Stimulated activated naive CD4-positive, alpha-beta T cell treated with Interleukin-2 at 50 U/mL for 16 hours (primary cell): Measurements from ENCODE around the gene NR1I2.
A peak's percentile ranks its signal among the peaks of the same experiment; 100 is the strongest.

Experiments
- DNase-seq: peaks from one replicate; lab custom pipeline; 2025; lab: John Stamatoyannopoulos, UW

NR1I2 gene

DNA sequence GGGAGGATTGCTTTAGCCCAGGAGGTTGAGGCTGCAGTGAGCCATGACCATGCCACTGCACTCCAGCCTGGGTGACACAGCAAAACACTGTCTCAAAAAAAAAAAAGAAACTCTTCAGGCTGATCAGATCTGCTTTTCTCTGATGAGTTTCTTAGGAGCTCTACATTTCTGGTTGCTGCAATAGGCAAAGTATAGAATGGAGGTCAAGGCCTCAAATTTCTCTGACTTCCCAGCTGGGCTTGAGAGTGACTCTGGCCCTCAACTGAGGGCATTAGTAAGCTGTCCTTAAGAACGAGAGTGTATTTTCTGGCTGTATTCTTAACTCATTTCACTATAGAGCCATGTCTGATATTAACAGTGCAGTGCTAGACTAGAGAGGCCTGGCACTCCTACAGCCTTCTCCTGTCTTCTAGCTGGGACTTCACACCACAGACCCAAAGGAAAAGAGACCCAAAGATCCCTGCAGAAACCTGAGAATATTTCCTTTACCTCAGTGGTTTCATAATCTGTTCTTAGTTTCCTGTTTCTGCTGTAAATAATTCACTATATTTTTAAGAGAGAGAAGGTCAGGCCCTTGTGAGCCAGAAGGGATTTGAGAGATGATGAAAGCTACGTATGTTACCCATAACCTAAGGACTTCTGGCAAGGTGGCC is 2.0 kb upstream of the NR1I2 start:
- no peak for DNase-seq

DNA sequence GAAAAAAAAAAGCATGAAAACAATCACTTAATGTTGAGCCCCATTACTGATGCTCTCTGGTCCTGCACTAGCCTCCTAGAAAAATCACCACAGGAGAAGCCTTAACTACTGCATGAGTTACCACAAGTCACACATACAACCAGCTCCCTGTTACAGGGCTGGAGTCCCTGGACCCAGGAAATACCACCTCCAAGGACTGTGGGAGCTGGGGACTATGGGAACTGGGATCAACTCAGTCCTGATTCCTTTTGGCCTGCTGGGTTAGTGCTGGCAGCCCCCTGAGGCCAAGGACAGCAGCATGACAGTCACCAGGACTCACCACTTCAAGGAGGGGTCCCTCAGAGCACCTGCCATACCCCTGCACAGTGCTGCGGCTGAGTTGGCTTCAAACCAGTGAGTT is 559 bp downstream of the NR1I2 start:
- no peak for DNase-seq

GRCh38 chr3:119783255-119783654 is 1.4 kb downstream of the NR1I2 start:
- no peak for DNase-seq

GRCh38 chr3:119783883-119784282 is 2.0 kb downstream of the NR1I2 start:
- no peak for DNase-seq

DNA sequence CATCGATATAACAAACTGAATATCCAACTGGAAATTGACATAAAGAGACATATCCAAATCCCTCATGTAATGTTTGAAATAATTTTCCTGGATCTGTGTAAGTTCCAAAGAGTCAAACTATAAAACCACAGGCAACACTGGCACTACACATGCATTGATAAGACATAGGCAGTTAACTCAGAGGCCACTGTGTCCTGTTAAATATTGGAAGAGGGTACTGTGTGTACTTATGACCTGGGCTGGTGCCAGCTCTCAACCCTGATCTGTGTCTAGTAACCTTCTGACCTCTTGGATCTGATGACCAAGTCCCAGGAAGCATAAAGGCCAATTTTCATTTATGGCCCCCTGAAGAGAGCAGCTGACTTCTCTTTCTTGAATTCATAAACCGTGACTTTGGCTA is 4.5 kb downstream of the NR1I2 start:
- DNase-seq = no peak

- no peak for DNase-seq
These were observed 8.5 kb downstream of the NR1I2 start for GRCh38 chr3:119790369-119790768.

DNA sequence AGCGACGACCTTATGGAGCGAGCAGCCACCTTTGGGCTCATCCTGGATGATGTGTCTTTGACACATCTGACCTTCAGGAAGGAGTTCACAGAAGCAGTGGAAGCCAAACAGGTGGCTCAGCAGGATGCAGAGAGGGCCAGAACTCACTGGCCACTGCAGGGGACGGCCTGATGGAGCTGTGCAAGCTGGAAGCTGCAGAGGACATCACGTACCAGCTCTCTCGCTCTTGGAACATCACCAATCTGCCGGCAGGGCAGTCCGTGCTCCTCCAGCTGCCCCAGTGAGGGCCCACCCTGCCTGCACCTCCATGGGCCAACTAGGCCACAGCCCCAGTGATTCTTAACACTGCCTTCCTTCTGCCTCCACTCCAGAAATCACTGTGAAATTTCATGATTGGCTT is 10.4 kb downstream of the NR1I2 start:
- no peak for DNase-seq

- DNase-seq = no peak
These were observed 12.5 kb downstream of the NR1I2 start for GRCh38 chr3:119794401-119794800.

DNA sequence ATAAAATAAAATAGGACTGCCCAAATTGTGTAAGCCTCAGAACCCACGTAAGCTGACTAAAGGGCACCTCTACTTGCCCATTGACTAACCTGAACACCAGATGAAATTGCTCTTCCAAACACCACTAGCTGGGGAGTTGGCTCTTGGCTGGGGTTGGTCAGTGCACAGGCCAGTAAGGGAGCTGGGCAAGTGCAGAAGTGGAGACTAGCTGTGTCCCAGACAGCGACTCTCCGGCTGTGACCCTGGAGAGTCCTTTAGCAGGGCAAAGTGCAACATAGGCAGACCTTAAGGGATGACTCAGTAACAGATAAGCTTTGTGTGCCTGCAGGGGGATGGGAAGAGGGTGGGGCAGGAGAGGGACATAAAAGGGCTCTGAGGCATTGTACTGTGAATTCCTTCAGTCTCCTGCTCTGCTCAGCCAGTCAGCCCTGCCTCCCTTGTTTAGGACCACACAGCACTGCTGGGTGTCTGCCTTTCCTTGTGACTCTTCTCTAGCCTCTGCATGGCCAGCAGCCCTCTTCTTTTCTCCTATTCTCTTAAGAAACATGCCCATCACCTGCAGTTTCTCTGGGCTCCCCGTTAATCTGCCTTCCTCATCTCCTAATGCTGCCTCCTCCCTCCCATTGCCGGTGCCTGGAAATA is 13.2 kb downstream of the NR1I2 start:
- no peak for DNase-seq

- DNase-seq = no peak
These were observed 13.9 kb downstream of the NR1I2 start for GRCh38 chr3:119795849-119796248.

DNA sequence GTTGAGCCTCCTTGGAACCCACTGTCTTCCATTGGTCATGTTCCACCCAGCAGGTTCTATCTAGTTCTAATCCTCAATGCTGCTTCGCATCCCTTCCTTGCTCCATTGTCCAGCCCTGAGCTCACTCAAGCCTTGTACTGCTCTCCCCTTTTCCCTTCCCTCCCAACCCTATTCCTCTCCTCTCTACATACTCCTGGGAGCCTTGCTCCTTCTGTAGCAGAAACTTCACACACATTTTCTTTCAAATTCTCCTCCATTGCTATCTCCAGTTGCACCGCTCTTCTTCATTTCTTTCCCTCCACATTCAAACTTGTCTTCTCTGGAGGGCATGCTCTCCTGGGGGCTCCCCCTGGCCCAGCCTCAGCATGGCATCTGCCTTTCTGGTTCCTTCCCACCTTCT is 14.5 kb downstream of the NR1I2 start:
- DNase-seq = no peak

DNA sequence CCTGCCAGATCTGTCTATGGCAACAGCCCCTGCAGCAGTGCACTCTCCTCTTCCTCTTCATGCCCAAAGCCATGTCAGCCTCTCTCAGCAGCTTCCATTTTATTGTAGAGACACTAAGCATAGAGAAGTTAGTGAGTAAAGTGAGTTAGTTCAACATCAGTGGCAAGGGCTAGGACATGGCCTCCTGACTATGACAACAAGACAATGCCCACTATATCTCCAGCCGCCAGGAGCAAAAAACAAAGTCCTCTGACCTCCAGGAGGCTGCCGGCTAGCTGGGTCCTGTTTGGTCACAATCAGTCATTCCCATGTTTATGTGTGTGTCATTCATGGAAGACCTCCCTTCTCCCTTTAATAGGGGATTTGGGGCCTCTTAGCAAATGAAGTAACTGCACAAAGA is 14.9 kb downstream of the NR1I2 start:
- no peak for DNase-seq

DNA sequence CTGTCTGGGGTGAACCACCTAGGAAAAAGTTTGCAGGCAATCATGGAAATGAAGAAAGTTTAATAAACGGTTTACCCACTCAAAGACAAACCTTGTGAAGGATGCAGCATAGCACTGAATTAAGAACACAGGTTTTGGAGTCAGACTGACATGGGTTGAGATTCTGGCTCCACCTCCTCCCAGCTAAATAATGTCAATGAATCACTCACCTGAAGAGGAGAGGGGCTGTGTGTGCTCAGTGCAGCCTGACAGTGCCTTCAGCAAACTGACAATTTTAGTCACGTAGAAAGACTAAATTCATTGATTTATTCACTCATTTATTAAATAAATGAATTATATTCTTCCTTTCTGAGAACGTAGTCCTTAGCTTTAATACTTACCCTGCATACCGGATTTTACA is 18.9 kb downstream of the NR1I2 start:
- no peak for DNase-seq

- no peak for DNase-seq
These were observed 26.3 kb downstream of the NR1I2 start for GRCh38 chr3:119808244-119808643.

GRCh38 chr3:119808843-119809242 is 26.9 kb downstream of the NR1I2 start:
- no peak for DNase-seq

DNA sequence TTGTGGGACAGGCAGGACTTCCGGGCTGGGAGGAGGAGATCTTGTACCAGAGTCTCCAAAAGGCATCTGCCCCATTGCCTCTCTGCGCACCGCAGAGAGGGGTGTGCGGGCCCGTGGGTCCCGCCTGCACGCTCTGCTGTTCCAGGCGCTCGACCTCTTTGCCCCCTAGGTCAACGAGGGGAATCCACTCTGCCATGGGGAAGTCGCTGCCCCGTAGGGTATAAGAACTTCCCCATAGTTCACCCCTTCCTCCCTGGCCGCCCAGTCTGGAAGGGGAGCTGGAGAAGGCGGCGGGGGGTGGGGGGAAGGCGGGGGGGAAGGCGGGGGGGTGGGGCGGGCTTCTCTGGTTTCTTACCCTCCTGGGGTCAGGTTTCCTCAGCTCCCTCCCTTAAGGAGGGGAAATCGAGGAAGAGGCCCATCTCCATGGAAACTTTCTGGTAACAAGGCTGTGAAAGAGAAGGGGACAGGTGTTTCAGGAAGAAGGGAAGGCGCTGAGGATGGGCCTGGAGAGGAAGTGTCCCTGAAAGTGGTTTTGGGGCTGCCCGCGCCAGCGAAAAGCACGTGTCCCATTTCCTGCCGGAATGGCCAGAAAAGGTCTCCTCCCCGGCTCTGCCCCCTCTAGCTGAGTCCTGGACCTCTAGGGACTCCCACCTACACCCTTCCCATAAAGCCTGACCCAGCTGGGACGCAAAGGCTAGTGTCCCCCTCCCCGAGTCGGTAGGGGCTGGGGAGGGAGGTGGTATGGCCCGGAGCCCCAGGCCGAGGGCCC is 27.5 kb downstream of the NR1I2 start:
- no peak for DNase-seq

DNA sequence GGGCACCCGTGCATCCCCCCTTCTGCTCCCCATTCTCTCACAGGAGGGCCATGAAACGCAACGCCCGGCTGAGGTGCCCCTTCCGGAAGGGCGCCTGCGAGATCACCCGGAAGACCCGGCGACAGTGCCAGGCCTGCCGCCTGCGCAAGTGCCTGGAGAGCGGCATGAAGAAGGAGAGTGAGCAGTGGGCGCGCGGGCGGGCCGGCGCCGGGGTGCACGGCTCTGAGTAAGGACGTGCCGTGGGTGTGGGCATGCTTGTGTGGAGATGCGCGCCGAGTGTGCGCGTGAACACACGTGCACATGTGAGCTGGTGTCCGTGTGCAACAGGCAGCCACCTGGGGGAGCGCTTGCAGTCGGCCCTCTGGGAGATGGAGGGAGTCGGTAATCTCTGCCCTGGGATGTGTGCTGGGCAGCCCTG is 28.1 kb downstream of the NR1I2 start:
- DNase-seq = peak; percentile 57

GRCh38 chr3:119812491-119813058 is 30.7 kb downstream of the NR1I2 start:
- DNase-seq = no peak

DNA sequence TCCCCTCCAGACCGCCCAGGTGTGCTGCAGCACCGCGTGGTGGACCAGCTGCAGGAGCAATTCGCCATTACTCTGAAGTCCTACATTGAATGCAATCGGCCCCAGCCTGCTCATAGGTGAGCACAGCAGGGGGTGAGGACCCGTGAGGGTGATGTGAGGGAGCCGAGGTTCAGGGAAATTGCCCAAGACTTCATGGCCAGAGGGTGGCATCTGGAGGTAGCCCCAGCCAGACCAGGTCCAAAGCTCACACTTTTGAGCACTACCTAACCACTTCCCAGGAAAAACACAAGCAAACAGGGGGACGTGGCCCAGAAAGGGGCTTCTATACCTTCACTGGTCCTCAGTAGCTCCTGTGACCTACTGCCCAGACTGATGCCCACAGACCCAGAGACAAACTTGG is 33.8 kb downstream of the NR1I2 start:
- DNase-seq = no peak

GRCh38 chr3:119817071-119817470 is 35.2 kb downstream of the NR1I2 start:
- DNase-seq = no peak

GRCh38 chr3:119817583-119818363 is 35.9 kb downstream of the NR1I2 start:
- no peak for DNase-seq

DNA sequence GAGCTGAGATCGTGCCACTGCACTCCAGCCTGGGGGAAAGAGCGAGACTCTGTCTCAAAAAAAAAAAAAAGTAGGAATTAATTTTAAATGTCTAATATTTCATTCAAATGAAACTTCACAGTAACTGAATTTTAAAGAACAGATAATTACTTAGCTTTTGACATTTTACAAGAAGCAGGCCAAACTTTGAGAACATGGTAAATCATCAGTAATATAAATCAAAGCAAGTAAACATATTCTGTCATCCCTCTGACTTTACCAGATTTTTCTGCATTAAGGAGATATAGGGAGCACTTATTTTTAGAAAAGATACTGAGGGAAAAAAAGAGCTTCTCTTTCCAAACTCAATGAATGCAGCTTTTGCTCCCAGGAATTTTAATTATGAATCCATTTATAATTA is 37.0 kb downstream of the NR1I2 start:
- no peak for DNase-seq
